Naive thymus-derived CD4-positive, alpha-beta T cell (primary cell): ENCODE measurements around the gene NEU2. TPM values are rescaled to one million over a fixed set of nuclear protein-coding genes. Genes with fewer than 3 reads are reported as not detected.

Experiments used
- ATAC-seq: fragments of 150-1000 bp; cut with Tn5 transposase; 2 replicates; pipeline ENCODE4 v1.10.0; 2021; ENCODE audit warnings: mild to moderate bottlenecking, moderate library complexity
- CTCF ChIA-PET: fragments of 350-600 bp; sonication (Branson Sonifier 250); formaldehyde crosslinking; loops from one replicate; lab custom pipeline; 2021; ENCODE audit warnings: antibody characterized with exemption; lab: Charles Lee
- POLR2A ChIA-PET: fragments of 350-600 bp; sonication (Branson Sonifier 250); formaldehyde crosslinking; loops from one replicate; lab custom pipeline; 2021; ENCODE audit warnings: antibody characterized with exemption, inconsistent platforms; lab: Charles Lee
- DNase-seq, 9 donors: peaks; one replicate each; pipeline versions ENCODE4 v3.0.0 to v3.0.0-alpha.2; 2020 to 2022; ENCODE audit warnings: mixed read lengths in 1 of 9
- H3K27ac ChIP-seq: one replicate; pipeline ENCODE4 v1.7.0; 2013; ENCODE audit warnings: mild to moderate bottlenecking, low read depth, low read length, moderate library complexity
- H3K27me3 ChIP-seq, 2 donors: one replicate each; pipeline ENCODE4 v1.7.0; 2013; ENCODE audit warnings: low read length in 2 of 2, mild to moderate bottlenecking in 2 of 2, moderate library complexity in 2 of 2; ENCODE audit not compliant: control insufficient read depth in 2 of 2, insufficient read depth in 2 of 2
- H3K36me3 ChIP-seq, 3 experiments: 1 replicate in 2 of 3; 2 replicates in 1 of 3; pipeline ENCODE4 v1.7.0; 2013; ENCODE audit warnings: low read length in 3 of 3, mild to moderate bottlenecking in 3 of 3, moderate library complexity in 1 of 3; ENCODE audit not compliant: insufficient read depth in 3 of 3, control insufficient read depth in 2 of 3
- H3K4me1 ChIP-seq, 2 donors: one replicate each; pipeline ENCODE4 v1.7.0; 2013; ENCODE audit warnings: low read length in 2 of 2, mild to moderate bottlenecking in 2 of 2, moderate library complexity in 1 of 2; ENCODE audit not compliant: control insufficient read depth in 2 of 2, insufficient read depth in 2 of 2
- H3K4me3 ChIP-seq: 2 replicates; pipeline ENCODE4 v1.7.0; 2013; ENCODE audit warnings: mild to moderate bottlenecking, low read length
- H3K9me3 ChIP-seq, 3 experiments: 1 replicate in 2 of 3; 2 replicates in 1 of 3; pipeline ENCODE4 v1.7.0; 2013; ENCODE audit warnings: low read length in 3 of 3; ENCODE audit not compliant: control insufficient read depth in 2 of 3
- H3K27ac Mint-ChIP-seq, 9 donors: one replicate each; pipeline ENCODE4 v1.8.0; 2020 to 2022; ENCODE audit warnings: mixed read lengths in 9 of 9, mild to moderate bottlenecking in 8 of 9, moderate library complexity in 5 of 9, inconsistent platforms in 2 of 9
- H3K27me3 Mint-ChIP-seq, 5 donors: one replicate each; pipeline ENCODE4 v1.8.0; 2021 to 2022; ENCODE audit warnings: mixed read lengths in 5 of 5, mild to moderate bottlenecking in 1 of 5
- H3K36me3 Mint-ChIP-seq, 5 donors: one replicate each; pipeline ENCODE4 v1.8.0; 2020 to 2022; ENCODE audit warnings: mixed read lengths in 5 of 5, mild to moderate bottlenecking in 3 of 5, inconsistent platforms in 1 of 5
- H3K4me1 Mint-ChIP-seq, 7 donors: one replicate each; pipeline ENCODE4 v1.8.0; 2020 to 2022; ENCODE audit warnings: mixed read lengths in 7 of 7, mild to moderate bottlenecking in 3 of 7, inconsistent platforms in 1 of 7
- H3K4me3 Mint-ChIP-seq, 10 donors: one replicate each; pipeline ENCODE4 v1.8.0; 2020 to 2022; ENCODE audit warnings: mild to moderate bottlenecking in 10 of 10, mixed read lengths in 10 of 10, moderate library complexity in 6 of 10, inconsistent platforms in 2 of 10
- H3K9me3 Mint-ChIP-seq, 11 donors: one replicate each; pipeline ENCODE4 v1.8.0; 2020 to 2022; ENCODE audit warnings: mixed read lengths in 11 of 11, mild to moderate bottlenecking in 4 of 11, inconsistent platforms in 1 of 11, moderate library complexity in 1 of 11
- intact Hi-C, 2 donors: fragments of 100-400 bp; cut with micrococcal nuclease; formaldehyde crosslinking; loops; one replicate each; pipeline ENCODE4 v1.15.1; 2023
- polyA plus RNA-seq, 2 donors: library from polyadenylated mRNA; unstranded; fragments of 300-500 nt; fragmentation: Illumina TruSeq; gene quantifications; one replicate each; pipeline ENCODE4 v1.2.3, GENCODE V29; 2021
- total RNA-seq, 6 experiments: library from RNA in 5 of 6; stranded (reverse) in 5 of 6; gene quantifications; 1 replicate in 5 of 6; 2 replicates in 1 of 6; pipeline ENCODE4 v1.2.3 and lab custom pipeline; 2021 to 2026

NEU2 gene
- total and polyA plus RNA-seq, 7 experiments from 2014 or later: not detected

DNA sequence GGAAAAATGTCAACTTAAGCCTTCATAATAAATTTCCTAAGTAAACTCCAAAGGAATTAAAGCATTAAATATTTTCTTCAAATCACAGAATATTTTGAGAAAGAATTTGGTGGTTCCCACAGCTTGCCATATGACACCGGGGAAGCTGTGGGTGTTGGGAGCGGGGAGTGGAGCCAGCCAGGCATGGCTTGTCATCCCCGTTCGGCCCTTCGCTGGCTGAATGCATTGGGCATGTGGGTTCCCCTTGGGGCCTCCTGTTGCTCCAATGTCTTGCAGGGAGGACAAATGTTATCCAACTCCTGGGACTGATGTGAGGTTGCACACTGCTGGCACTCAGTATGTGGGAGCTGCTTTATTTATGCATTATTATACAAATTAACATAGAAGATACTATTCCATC lies 38.0 kb upstream of the NEU2 start:
- Mint-ChIP-seq H3K4me1 (no peaks in the 10 kb centered on the region), H3K36me3 (no peaks in the 10 kb centered on the region), H3K4me3 (no peak overlapping the region), H3K27me3 (peaks cover 0 to 20% (median 0%) of the 10 kb centered on the region in 5 donors), H3K27ac (no peak overlapping the region), H3K9me3 (peaks cover 0 to 2% (median 0%) of the 10 kb centered on the region in 11 donors)
- ATAC-seq (no peak), DNase-seq (no peak)
- H3K27ac ChIP-seq: no peak overlapping the region
- no peak overlapping the region for H3K4me3 ChIP-seq
- POLR2A ChIA-PET: no interaction called here
- peaks cover 0 to 5% of the 10 kb centered on the region in 2 donors for H3K27me3 ChIP-seq
- CTCF ChIA-PET: no interaction called here
- intact Hi-C loops: no loop called here
- no peaks in the 10 kb centered on the region for H3K9me3 ChIP-seq
- no peaks in the 10 kb centered on the region for H3K4me1 ChIP-seq
- H3K36me3 ChIP-seq: no peaks in the 10 kb centered on the region

- Mint-ChIP-seq H3K4me1 (no peaks in the 10 kb centered on the region), H3K27ac (no peak overlapping the region), H3K4me3 (no peak overlapping the region), H3K36me3 (no peaks in the 10 kb centered on the region), H3K27me3 (no peaks in the 10 kb centered on the region), H3K9me3 (peaks cover 0 to 2% (median 0%) of the 10 kb centered on the region in 11 donors)
- H3K27ac ChIP-seq: no peak overlapping the region
- ChIA-PET CTCF (no interaction called here), POLR2A (no interaction called here)
- H3K4me1 ChIP-seq: no peaks in the 10 kb centered on the region
- intact Hi-C loops: no loop called here
- no peaks in the 10 kb centered on the region for H3K36me3 ChIP-seq
- ATAC-seq (no peak), DNase-seq (no peak)
- H3K4me3 ChIP-seq: no peak overlapping the region
- H3K27me3 ChIP-seq: no peaks in the 10 kb centered on the region
- H3K9me3 ChIP-seq: no peaks in the 10 kb centered on the region
Observed at GRCh38 chr2:232997749-232998665, 34.5 kb upstream of the NEU2 start.

DNA sequence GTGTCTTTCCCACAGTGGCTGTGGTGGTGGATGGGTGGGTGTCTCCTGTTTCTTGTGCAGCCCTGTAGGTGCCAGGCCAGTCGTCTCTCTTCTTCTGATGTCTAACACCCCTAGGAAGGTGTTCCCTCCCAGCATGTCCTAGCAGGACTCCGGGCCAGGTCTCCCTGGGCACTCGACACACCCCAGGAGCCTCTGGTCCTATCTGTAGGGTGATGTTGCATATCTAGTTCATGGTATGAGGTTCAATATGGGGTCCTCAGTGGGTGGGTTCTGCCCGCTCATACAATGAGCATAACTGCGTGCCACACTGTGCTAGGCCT lies 33.8 kb upstream of the NEU2 start:
- no peaks in the 10 kb centered on the region for H3K27me3 Mint-ChIP-seq
- no peaks in the 10 kb centered on the region for H3K36me3 Mint-ChIP-seq
- H3K4me3 Mint-ChIP-seq: no peak overlapping the region
- Histone ChIP-seq H3K36me3 (no peaks in the 10 kb centered on the region), H3K27ac (no peak overlapping the region), H3K4me1 (no peaks in the 10 kb centered on the region), H3K9me3 (no peaks in the 10 kb centered on the region), H3K4me3 (no peak overlapping the region), H3K27me3 (no peaks in the 10 kb centered on the region)
- no peak overlapping the region for H3K27ac Mint-ChIP-seq
- DNase-seq (no peak), ATAC-seq (no peak)
- ChIA-PET POLR2A (no interaction called here), CTCF (no interaction called here)
- intact Hi-C loops: no loop called here
- H3K4me1 Mint-ChIP-seq: no peaks in the 10 kb centered on the region
- peaks cover 0 to 2% (median 0%) of the 10 kb centered on the region in 11 donors for H3K9me3 Mint-ChIP-seq

DNA sequence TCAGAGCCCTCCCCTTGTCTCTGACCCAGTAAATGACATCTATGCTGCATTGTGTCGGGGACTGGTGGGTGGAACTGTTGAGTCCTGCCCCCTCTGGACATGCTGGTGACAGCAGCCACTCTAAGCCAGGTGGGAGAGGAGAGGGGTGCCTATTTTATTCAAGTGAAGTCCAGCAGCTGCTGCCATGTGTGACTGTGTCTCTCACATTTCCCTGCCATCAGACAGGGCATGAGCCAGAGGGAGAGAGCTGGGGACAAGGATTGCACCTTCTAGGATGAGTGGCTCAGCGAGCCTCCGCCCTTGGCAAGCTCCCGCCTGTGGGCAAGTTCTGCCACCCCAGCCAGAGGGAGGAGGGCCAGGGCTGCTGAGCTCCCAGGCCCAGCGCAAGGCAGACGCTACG lies 33.1 kb upstream of the NEU2 start:
- H3K36me3 Mint-ChIP-seq: no peaks in the 10 kb centered on the region
- Histone ChIP-seq H3K36me3 (no peaks in the 10 kb centered on the region), H3K27me3 (no peaks in the 10 kb centered on the region), H3K4me1 (no peaks in the 10 kb centered on the region), H3K4me3 (no peak overlapping the region), H3K27ac (no peak overlapping the region), H3K9me3 (no peaks in the 10 kb centered on the region)
- no peaks in the 10 kb centered on the region for H3K4me1 Mint-ChIP-seq
- POLR2A ChIA-PET: no interaction called here
- peaks cover 0 to 2% (median 0%) of the 10 kb centered on the region in 11 donors for H3K9me3 Mint-ChIP-seq
- ATAC-seq: no peak
- H3K27me3 Mint-ChIP-seq: no peaks in the 10 kb centered on the region
- CTCF ChIA-PET: no interaction called here
- no peak overlapping the region for H3K4me3 Mint-ChIP-seq
- no peak for DNase-seq
- intact Hi-C loops: no loop called here
- H3K27ac Mint-ChIP-seq: no peak overlapping the region

GRCh38 chr2:233000886-233001750 lies 31.4 kb upstream of the NEU2 start:
- H3K27me3 Mint-ChIP-seq: no peaks in the 10 kb centered on the region
- no peaks in the 10 kb centered on the region for H3K27me3 ChIP-seq
- no peak for DNase-seq
- H3K4me1 Mint-ChIP-seq: no peaks in the 10 kb centered on the region
- no peak overlapping the region for H3K4me3 Mint-ChIP-seq
- intact Hi-C loops: no loop called here
- no peaks in the 10 kb centered on the region for H3K4me1 ChIP-seq
- ATAC-seq: no peak
- no peaks in the 10 kb centered on the region for H3K36me3 Mint-ChIP-seq
- H3K4me3 ChIP-seq: no peak overlapping the region
- no peak overlapping the region for H3K27ac ChIP-seq
- ChIA-PET CTCF (no interaction called here), POLR2A (no interaction called here)
- H3K27ac Mint-ChIP-seq: no peak overlapping the region
- H3K36me3 ChIP-seq: no peaks in the 10 kb centered on the region
- peaks cover 0 to 2% (median 0%) of the 10 kb centered on the region in 11 donors for H3K9me3 Mint-ChIP-seq
- H3K9me3 ChIP-seq: no peaks in the 10 kb centered on the region

- Histone ChIP-seq H3K36me3 (no peaks in the 10 kb centered on the region), H3K27ac (no peak overlapping the region), H3K4me3 (no peak overlapping the region), H3K27me3 (no peaks in the 10 kb centered on the region), H3K4me1 (no peaks in the 10 kb centered on the region), H3K9me3 (no peaks in the 10 kb centered on the region)
- ATAC-seq (no peak), DNase-seq (no peak)
- intact Hi-C loops: no loop called here
- ChIA-PET CTCF (no interaction called here), POLR2A (no interaction called here)
- H3K4me1 Mint-ChIP-seq: no peaks in the 10 kb centered on the region
- no peak overlapping the region for H3K27ac Mint-ChIP-seq
- H3K27me3 Mint-ChIP-seq: peaks cover 0 to 4% (median 0%) of the 10 kb centered on the region in 5 donors
- no peaks in the 10 kb centered on the region for H3K36me3 Mint-ChIP-seq
- no peak overlapping the region for H3K4me3 Mint-ChIP-seq
- no peaks in the 10 kb centered on the region for H3K9me3 Mint-ChIP-seq
Observed at GRCh38 chr2:233002829-233003657, 29.4 kb upstream of the NEU2 start.
